Breast epithelium (tissue), 4 donors: Measurements from ENCODE around the gene FBH1. TPM values are rescaled to one million over a fixed set of nuclear protein-coding genes. Genes with fewer than 3 reads are reported as not detected.

Source experiments
- DNase-seq, 2 donors: peaks; one replicate each; pipeline ENCODE4 v3.0.0-alpha.2; 2019; ENCODE audit warnings: low spot score in 2 of 2
- H3K27ac ChIP-seq, 2 donors: fragments of 200-600 bp; sonication (generic) in 1 of 2; one replicate each; pipeline ENCODE4 v1.5.1; 2016 to 2019; ENCODE audit warnings: mild to moderate bottlenecking in 1 of 2
- H3K27me3 ChIP-seq, 2 donors: fragments of 200-600 bp; sonication (generic) in 1 of 2; one replicate each; pipeline versions ENCODE4 v1.5.1 to v1.6.0; 2017 to 2019; ENCODE audit warnings: control low read depth in 1 of 2, mild to moderate bottlenecking in 1 of 2
- H3K36me3 ChIP-seq: fragments of 200-600 bp; one replicate; pipeline ENCODE4 v1.5.1; 2019
- H3K4me1 ChIP-seq, 2 donors: fragments of 200-600 bp; sonication (generic); one replicate each; pipeline ENCODE4 v1.5.1; 2016 to 2019; ENCODE audit warnings: control low read depth in 1 of 2
- H3K4me3 ChIP-seq, 3 donors: fragments of 200-600 bp; sonication (generic); 1 replicate in 2 of 3; 2 replicates in 1 of 3; pipeline ENCODE4 v1.5.1; 2016 to 2019; ENCODE audit warnings: mild to moderate bottlenecking in 3 of 3, moderate library complexity in 2 of 3
- H3K9me3 ChIP-seq, 2 donors: fragments of 200-600 bp; sonication (generic) in 1 of 2; one replicate each; pipeline ENCODE4 v1.5.1; 2016 to 2019; ENCODE audit warnings: control low read depth in 1 of 2
- POLR2A ChIP-seq: fragments of 450-650 bp; IDR thresholded peaks from one replicate; pipeline ENCODE4 v1.6.1; 2016; ENCODE audit warnings: antibody characterized with exemption, mild to moderate bottlenecking, moderate library complexity
- POLR2AphosphoS5 ChIP-seq, 3 donors: sonication (generic); formaldehyde crosslinking; IDR thresholded peaks; one replicate each; pipeline ENCODE4 v1.6.1; 2017; ENCODE audit warnings: antibody characterized with exemption in 3 of 3
- intact Hi-C: fragments of 100-400 bp; cut with DNase I; formaldehyde crosslinking; loops from one replicate; pipeline ENCODE4 v1.15.1; 2023; ENCODE audit warnings: low total_unique reads
- total RNA-seq, 3 donors: library from RNA; depleted of rRNA; stranded (reverse); fragments of >200 nt; gene quantifications; one replicate each; pipeline ENCODE4 v1.1.0, GENCODE V29; 2016
- TF ChIP-seq, protein P1 (sequence below), 3 donors: fragments of 450-650 bp; IDR thresholded peaks; one replicate each; pipeline ENCODE4 v1.5.1; 2016 to 2017; ENCODE audit warnings: antibody characterized with exemption in 3 of 3, mild to moderate bottlenecking in 3 of 3, moderate library complexity in 3 of 3

Gene FBH1
- total RNA-seq, 3 donors from 2014 or later = 91.2 to 115 (median 109) TPM

DNA sequence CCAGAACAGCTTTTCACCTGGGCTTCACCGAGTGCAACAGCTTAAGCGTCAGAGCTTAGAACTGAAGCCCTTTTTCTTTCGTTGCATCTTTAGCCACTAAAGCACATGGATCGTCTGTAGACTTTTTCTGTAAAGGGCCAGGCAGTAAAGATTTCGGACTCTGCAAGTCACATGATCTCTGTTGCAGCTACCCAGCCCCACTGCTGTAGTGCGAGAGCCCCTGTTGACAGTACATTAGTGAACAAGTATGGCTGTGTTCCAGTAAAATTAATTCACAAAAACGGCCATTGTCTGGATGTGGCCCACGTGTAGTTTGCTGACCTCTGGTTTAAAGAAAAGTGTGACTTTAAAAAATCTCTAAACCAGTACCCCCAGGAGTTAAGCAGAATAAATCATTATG lies 39.4 kb downstream of the FBH1 start:
- Histone ChIP-seq H3K27me3 (no peaks in the 10 kb centered on the region), H3K36me3 (no peaks in the 10 kb centered on the region), H3K27ac (no peak overlapping the region), H3K9me3 (no peaks in the 10 kb centered on the region), H3K4me1 (no peaks in the 10 kb centered on the region), H3K4me3 (no peak overlapping the region)
- intact Hi-C loops = no loop called here
- TF ChIP-seq POLR2AphosphoS5 (IDR thresholded peaks at IDR 0.05) = no peak
- no peak for TF ChIP-seq POLR2A
- TF ChIP-seq, protein P1, sequence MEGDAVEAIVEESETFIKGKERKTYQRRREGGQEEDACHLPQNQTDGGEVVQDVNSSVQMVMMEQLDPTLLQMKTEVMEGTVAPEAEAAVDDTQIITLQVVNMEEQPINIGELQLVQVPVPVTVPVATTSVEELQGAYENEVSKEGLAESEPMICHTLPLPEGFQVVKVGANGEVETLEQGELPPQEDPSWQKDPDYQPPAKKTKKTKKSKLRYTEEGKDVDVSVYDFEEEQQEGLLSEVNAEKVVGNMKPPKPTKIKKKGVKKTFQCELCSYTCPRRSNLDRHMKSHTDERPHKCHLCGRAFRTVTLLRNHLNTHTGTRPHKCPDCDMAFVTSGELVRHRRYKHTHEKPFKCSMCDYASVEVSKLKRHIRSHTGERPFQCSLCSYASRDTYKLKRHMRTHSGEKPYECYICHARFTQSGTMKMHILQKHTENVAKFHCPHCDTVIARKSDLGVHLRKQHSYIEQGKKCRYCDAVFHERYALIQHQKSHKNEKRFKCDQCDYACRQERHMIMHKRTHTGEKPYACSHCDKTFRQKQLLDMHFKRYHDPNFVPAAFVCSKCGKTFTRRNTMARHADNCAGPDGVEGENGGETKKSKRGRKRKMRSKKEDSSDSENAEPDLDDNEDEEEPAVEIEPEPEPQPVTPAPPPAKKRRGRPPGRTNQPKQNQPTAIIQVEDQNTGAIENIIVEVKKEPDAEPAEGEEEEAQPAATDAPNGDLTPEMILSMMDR (IDR thresholded peaks at IDR 0.05) = no peak
- no peak for DNase-seq

DNA sequence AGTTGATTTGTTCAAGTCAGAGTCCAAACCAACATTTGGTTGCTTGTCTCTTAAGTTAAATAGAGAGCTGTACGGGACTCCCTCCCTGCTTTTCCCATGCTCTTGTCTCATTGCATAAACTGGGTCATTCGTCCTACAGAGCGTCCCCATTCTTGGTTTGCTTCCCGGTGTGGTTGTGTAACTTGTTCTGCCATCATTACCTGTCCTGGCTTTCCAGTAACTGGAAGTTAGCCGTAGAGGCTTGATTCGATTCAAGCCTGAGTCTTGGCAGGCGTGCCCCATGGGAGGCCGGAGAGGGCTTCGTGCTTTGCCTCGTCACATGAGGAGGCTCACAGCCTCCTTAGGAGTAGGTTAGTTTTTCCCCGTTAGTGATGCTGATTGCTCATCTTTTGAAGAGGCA lies 40.2 kb downstream of the FBH1 start:
- H3K4me1 ChIP-seq = no peaks in the 10 kb centered on the region
- no peak overlapping the region for H3K27ac ChIP-seq
- DNase-seq = no peak
- H3K4me3 ChIP-seq = no peak overlapping the region
- H3K9me3 ChIP-seq = no peaks in the 10 kb centered on the region
- no peaks in the 10 kb centered on the region for H3K36me3 ChIP-seq
- no peak for TF ChIP-seq POLR2A
- TF ChIP-seq POLR2AphosphoS5 (IDR thresholded peaks at IDR 0.05) = peak in 1 of 3 donors; percentile 21
- H3K27me3 ChIP-seq = no peaks in the 10 kb centered on the region
- intact Hi-C loops = no loop called here

DNA sequence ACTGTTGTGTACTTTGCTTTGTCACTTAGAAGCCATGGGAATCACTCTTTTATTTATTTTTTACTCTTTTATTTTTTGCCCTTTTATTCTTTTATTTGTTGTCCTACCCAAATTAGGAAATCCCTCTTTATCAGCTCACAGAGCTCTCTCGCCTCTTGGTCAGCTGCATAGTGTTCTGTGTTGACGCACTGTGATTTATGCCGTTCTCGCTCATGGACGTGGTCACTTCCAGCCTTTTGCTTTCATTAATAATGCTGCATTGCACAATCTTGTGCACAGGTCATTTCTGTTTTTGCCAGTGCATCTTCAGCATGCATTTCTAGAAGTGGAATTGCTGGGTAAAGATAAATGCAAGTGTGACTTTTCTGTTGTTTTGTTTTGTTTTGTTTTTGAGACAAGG lies 42.3 kb downstream of the FBH1 start:
- TF ChIP-seq POLR2A (no peak), POLR2AphosphoS5 (IDR thresholded peaks at IDR 0.05) (peak; percentile 53 to 94 (median 53))
- TF ChIP-seq, protein P1 (IDR thresholded peaks at IDR 0.05) = no peak
- no peak for DNase-seq
- Histone ChIP-seq H3K9me3 (no peaks in the 10 kb centered on the region), H3K4me1 (no peaks in the 10 kb centered on the region), H3K27me3 (no peaks in the 10 kb centered on the region), H3K36me3 (peaks cover 11% of the 10 kb centered on the region), H3K27ac (no peak overlapping the region), H3K4me3 (no peak overlapping the region)
- intact Hi-C loops = no loop called here

DNA sequence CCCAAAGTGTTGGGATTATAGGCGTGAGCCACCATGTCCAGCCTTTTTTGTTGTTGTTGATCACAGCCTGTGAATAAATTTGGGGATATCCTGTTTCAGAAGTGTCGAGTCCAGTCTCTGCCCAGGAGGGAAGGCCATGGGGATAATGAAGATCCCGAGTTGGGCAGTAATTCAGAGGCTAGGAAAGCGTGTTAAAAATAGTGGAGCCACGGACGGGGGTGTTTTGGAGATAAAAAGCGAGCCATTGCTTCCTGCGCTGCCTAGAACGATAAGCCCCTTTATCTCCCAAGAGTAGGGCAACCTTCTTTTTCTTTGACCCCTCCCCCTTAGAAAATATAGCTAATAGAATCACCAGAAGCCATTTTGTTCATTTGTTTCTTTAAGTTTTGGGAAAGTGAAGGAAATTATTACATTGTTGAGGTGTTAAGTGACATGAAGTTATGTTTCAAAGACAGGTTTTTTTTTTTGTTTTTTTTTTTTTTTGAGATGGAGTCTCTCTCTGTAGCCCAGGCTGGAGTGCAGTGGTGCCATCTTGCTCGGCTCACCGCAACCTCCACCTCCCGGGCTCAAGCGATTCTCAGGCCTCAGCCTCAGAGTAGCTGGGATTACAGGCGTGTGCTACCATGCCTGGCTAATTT lies 44.0 kb downstream of the FBH1 start:
- no peak overlapping the region for H3K4me3 ChIP-seq
- H3K4me1 ChIP-seq = no peaks in the 10 kb centered on the region
- H3K27ac ChIP-seq = no peak overlapping the region
- H3K36me3 ChIP-seq = peaks cover 16% of the 10 kb centered on the region
- TF ChIP-seq, protein P1 (IDR thresholded peaks at IDR 0.05) = no peak
- TF ChIP-seq POLR2A (no peak), POLR2AphosphoS5 (IDR thresholded peaks at IDR 0.05) (no peak)
- DNase-seq = no peak
- H3K9me3 ChIP-seq = no peaks in the 10 kb centered on the region
- intact Hi-C loops = no loop called here
- no peaks in the 10 kb centered on the region for H3K27me3 ChIP-seq

DNA sequence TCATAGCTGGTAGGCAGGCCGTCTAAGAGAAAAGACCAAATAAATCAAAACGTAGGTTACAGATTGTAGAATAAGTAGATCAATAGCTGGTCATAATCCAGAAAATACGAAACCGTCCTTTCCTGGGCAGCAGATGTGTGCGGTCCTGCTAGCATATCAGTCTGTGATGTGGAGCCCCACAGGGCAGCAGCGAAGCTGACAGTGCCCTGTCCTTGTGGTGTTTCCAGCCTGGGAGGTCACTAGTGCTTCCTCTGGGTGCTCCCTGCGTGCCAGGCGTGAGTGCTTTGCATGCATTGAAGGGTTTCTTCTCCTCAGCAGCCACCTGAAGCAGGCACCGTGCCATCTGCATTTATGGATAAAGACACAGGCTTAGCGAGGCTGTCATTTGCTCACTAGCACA lies 45.6 kb downstream of the FBH1 start:
- Histone ChIP-seq H3K4me3 (no peak overlapping the region), H3K27ac (no peak overlapping the region), H3K36me3 (peaks cover 16% of the 10 kb centered on the region), H3K4me1 (no peaks in the 10 kb centered on the region), H3K9me3 (no peaks in the 10 kb centered on the region), H3K27me3 (no peaks in the 10 kb centered on the region)
- intact Hi-C loops = no loop called here
- DNase-seq = no peak
- TF ChIP-seq, protein P1 (IDR thresholded peaks at IDR 0.05) = no peak
- TF ChIP-seq POLR2AphosphoS5 (IDR thresholded peaks at IDR 0.05) (no peak), POLR2A (no peak)
